Neutrophil (primary cell): ENCODE results near the gene GCN1.

ENCODE experiments used
- H3K27ac ChIP-seq: fragments of 200-600 bp; sonication (generic); 2 replicates; pipeline ENCODE4 v1.5.1; 2016; ENCODE audit warnings: mild to moderate bottlenecking, moderate library complexity
- H3K27me3 ChIP-seq: fragments of 200-600 bp; sonication (generic); 2 replicates; pipeline ENCODE4 v1.6.0; 2016; ENCODE audit warnings: mild to moderate bottlenecking
- H3K36me3 ChIP-seq: fragments of 200-600 bp; sonication (generic); 2 replicates; pipeline ENCODE4 v1.5.1; 2017
- H3K4me1 ChIP-seq, 2 experiments: fragments of 200-600 bp in 1 of 2; sonication (generic) in 1 of 2; 1 replicate in 1 of 2; 2 replicates in 1 of 2; pipeline versions ENCODE4 v1.5.1 to v1.6.1; 2013 to 2016; ENCODE audit warnings: low read depth in 1 of 2, low read length in 1 of 2, mild to moderate bottlenecking in 1 of 2, moderate library complexity in 1 of 2; ENCODE audit not compliant: control insufficient read depth in 1 of 2, insufficient read depth in 1 of 2
- H3K4me3 ChIP-seq, 2 experiments: fragments of 200-600 bp in 1 of 2; sonication (generic) in 1 of 2; 1 replicate in 1 of 2; 2 replicates in 1 of 2; pipeline ENCODE4 v1.5.1; 2013 to 2016; ENCODE audit warnings: low read depth in 1 of 2, low read length in 1 of 2, mild to moderate bottlenecking in 1 of 2, moderate library complexity in 1 of 2
- H3K9me3 ChIP-seq: fragments of 200-600 bp; sonication (generic); 2 replicates; pipeline ENCODE4 v1.5.1; 2016
- TF ChIP-seq, protein P1 (sequence below): fragments of 200-600 bp; sonication (generic); IDR thresholded peaks from 2 replicates; pipeline ENCODE4 v1.5.1; 2016; ENCODE audit warnings: antibody characterized with exemption

Gene GCN1

DNA sequence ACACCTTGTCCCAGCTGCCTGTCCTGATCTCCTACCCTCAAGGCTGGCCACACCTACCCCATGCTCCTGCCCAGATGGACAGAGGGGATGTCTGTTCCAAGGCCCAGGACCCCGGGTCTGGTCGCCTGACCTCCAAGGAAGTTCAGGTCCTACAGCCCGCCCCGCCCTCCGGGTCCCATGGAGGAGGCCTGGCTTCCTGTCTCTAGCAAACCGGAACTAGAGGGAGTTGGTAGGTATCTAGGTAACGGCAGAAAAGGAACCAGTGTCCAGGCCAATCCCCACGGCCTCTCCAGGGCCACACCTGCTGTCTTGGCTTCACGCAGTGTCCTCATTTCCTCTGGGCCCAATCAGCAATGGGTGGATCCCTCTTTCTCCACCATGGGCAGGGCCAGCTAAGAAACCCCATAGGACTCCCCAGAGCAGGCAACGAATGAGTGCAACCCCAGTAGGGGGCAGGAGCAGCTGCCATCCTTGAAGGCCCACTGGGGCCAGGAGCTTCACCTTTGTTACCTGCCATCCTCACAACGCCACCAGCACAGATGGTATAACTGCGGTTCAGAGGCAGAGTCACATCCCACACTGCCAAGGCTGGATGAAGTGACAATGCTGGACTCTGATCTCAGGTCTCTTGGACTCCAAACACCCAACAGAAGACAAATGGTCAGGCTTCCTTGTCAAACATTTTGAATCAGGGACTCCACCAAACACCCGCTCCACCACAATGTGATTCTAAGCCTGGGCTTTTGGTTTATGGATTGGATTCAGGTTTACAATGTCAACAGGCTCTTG, 31.5 kb upstream of the GCN1 start:
- H3K9me3 ChIP-seq = peaks cover 9% of the 10 kb centered on the region
- H3K27ac ChIP-seq = peak overlapping the region; percentile 98
- H3K4me1 ChIP-seq = peaks cover 76 to 77% of the 10 kb centered on the region in 2 experiments
- no peaks in the 10 kb centered on the region for H3K27me3 ChIP-seq
- H3K4me3 ChIP-seq = peak overlapping the region; percentile 48 to 55
- TF ChIP-seq, protein P1, sequence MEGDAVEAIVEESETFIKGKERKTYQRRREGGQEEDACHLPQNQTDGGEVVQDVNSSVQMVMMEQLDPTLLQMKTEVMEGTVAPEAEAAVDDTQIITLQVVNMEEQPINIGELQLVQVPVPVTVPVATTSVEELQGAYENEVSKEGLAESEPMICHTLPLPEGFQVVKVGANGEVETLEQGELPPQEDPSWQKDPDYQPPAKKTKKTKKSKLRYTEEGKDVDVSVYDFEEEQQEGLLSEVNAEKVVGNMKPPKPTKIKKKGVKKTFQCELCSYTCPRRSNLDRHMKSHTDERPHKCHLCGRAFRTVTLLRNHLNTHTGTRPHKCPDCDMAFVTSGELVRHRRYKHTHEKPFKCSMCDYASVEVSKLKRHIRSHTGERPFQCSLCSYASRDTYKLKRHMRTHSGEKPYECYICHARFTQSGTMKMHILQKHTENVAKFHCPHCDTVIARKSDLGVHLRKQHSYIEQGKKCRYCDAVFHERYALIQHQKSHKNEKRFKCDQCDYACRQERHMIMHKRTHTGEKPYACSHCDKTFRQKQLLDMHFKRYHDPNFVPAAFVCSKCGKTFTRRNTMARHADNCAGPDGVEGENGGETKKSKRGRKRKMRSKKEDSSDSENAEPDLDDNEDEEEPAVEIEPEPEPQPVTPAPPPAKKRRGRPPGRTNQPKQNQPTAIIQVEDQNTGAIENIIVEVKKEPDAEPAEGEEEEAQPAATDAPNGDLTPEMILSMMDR = peak; percentile 49
- H3K36me3 ChIP-seq = peaks cover 53% of the 10 kb centered on the region

GRCh38 chr12:120225200-120225558, 30.7 kb upstream of the GCN1 start:
- H3K4me3 ChIP-seq = peak overlapping the region; percentile 48 to 55
- TF ChIP-seq, protein P1 = no peak
- H3K27ac ChIP-seq = peak overlapping the region; percentile 98
- peaks cover 9% of the 10 kb centered on the region for H3K9me3 ChIP-seq
- no peaks in the 10 kb centered on the region for H3K27me3 ChIP-seq
- peaks cover 68% of the 10 kb centered on the region in 2 experiments for H3K4me1 ChIP-seq
- peaks cover 62% of the 10 kb centered on the region for H3K36me3 ChIP-seq

- Histone ChIP-seq H3K36me3 (peaks cover 68% of the 10 kb centered on the region), H3K4me1 (peaks cover 61 to 62% of the 10 kb centered on the region in 2 experiments), H3K27ac (peak overlapping the region; percentile 98), H3K27me3 (no peaks in the 10 kb centered on the region), H3K9me3 (peaks cover 9% of the 10 kb centered on the region), H3K4me3 (peak overlapping the region; percentile 48 to 55)
- TF ChIP-seq, protein P1 = no peak
Observed at GRCh38 chr12:120224304-120225199, 30.0 kb upstream of the GCN1 start.

DNA sequence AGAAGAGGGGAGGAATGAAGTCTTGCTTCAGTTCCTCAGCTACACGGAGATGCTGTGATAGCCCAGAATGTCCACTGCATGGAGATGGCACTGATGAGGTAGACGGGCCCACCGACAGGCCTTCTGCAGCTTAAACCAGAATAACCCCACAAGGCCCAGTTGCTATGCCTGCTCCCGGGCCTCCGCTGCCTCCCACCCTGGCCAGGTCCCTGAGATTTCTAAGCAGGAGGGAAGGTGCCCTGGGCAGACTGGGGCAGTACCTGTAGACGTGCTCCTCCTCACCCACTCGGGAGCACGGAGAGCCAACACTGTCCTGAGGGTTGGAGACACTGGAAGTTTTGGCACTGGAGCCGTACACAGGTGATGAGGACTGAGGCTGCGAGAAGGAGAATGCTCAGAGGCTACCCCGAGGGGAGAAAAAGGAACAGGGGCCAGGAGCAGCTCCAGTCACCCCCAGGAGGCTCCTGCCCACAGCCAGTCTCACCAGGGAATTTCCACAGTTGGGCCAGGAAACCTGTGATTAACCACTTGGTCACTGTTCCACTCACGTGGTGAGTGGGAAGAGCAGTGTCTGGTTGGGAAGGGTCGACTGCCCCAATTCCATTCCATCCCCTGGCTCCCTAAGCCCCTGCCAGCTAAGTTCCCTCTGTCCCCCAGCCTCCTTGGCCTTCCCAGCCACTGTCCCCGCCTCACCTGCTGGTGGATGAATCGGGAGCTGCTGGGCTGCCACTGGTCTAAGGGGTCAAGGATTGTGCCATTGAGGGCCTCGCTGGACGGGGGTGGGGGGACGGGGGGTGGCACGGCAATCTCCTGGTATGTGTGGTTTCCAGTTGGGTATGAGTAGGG, 29.2 kb upstream of the GCN1 start:
- H3K4me1 ChIP-seq = peaks cover 53 to 54% of the 10 kb centered on the region in 2 experiments
- peaks cover 73% of the 10 kb centered on the region for H3K36me3 ChIP-seq
- H3K4me3 ChIP-seq = peak overlapping the region in 1 of 2 experiments; percentile 55
- H3K9me3 ChIP-seq = peaks cover 9% of the 10 kb centered on the region
- no peaks in the 10 kb centered on the region for H3K27me3 ChIP-seq
- TF ChIP-seq, protein P1 = no peak
- peak overlapping the region; percentile 98 for H3K27ac ChIP-seq

GRCh38 chr12:120222288-120222832, 27.8 kb upstream of the GCN1 start:
- peaks cover 80% of the 10 kb centered on the region for H3K36me3 ChIP-seq
- H3K27me3 ChIP-seq = no peaks in the 10 kb centered on the region
- TF ChIP-seq, protein P1 = no peak
- peaks cover 9% of the 10 kb centered on the region for H3K9me3 ChIP-seq
- H3K4me3 ChIP-seq = no peak overlapping the region
- no peak overlapping the region for H3K27ac ChIP-seq
- peaks cover 43% of the 10 kb centered on the region in 2 experiments for H3K4me1 ChIP-seq
